Right lobe of liver (tissue), 6 donors: ENCODE measurements around the gene UBXN6. TPM values are rescaled to one million over a fixed set of nuclear protein-coding genes. Genes with fewer than 3 reads are reported as not detected.

Source experiments
- ATAC-seq, 4 donors: fragments of 200-7000 bp; cut with Tn5 transposase; one replicate each; pipeline ENCODE4 v1.9.1; 2020; ENCODE audit warnings: mild to moderate bottlenecking in 4 of 4, moderate library complexity in 4 of 4
- DNase-seq, 3 donors: peaks; one replicate each; pipeline ENCODE4 v3.0.0-alpha.2; 2020
- H3K27ac ChIP-seq, 3 donors: fragments of 200-600 bp; one replicate each; pipeline ENCODE4 v1.8.0; 2022
- H3K27me3 ChIP-seq, 2 donors: fragments of 200-600 bp; one replicate each; pipeline ENCODE4 v1.8.0; 2022
- H3K36me3 ChIP-seq, 4 donors: fragments of 200-600 bp; sonication (generic) in 1 of 4; one replicate each; pipeline versions ENCODE4 v1.5.1 to v1.8.0; 2017 to 2022; ENCODE audit warnings: control low read depth in 1 of 4
- H3K4me1 ChIP-seq, 4 donors: fragments of 200-600 bp; sonication (generic) in 1 of 4; one replicate each; pipeline versions ENCODE4 v1.5.1 to v1.8.0; 2017 to 2022; ENCODE audit warnings: control low read depth in 1 of 4
- H3K4me3 ChIP-seq, 3 donors: fragments of 200-600 bp; one replicate each; pipeline ENCODE4 v1.8.0; 2022
- H3K9me3 ChIP-seq, 4 donors: fragments of 200-600 bp; sonication (generic) in 1 of 4; one replicate each; pipeline versions ENCODE4 v1.5.1 to v1.8.0; 2017 to 2022; ENCODE audit warnings: control low read depth in 1 of 4
- CTCF ChIP-seq, 4 donors: fragments of 200-600 bp in 3 of 4; fragments of 450-650 bp in 1 of 4; IDR thresholded peaks; one replicate each; pipeline versions ENCODE4 v1.5.1 to v1.8.0; 2016 to 2022; ENCODE audit warnings: antibody characterized with exemption in 4 of 4, mild to moderate bottlenecking in 2 of 4
- POLR2A ChIP-seq: fragments of 450-650 bp; IDR thresholded peaks from one replicate; pipeline ENCODE4 v1.6.1; 2017; ENCODE audit warnings: antibody characterized with exemption, mild to moderate bottlenecking
- WGBS: methylation state at CpG from one replicate; pipeline ENCODE4 v1.1.6; 2018; ENCODE audit warnings: low coverage, low lambda C conversion rate; ENCODE audit not compliant: insufficient coverage; ENCODE audit errors: missing lambda C conversion rate; 5-methylcytosine and 5-hydroxymethylcytosine counted together
- intact Hi-C, 2 donors: fragments of 100-400 bp; cut with DNase I; formaldehyde crosslinking; loops; one replicate each; pipeline versions ENCODE4 v1.11.2 to v1.14.1; 2022
- total RNA-seq, 6 experiments: library from RNA; depleted of rRNA in 2 of 6; stranded (reverse); fragments of >200 nt in 2 of 6; fragmentation: NEBNext Ultra II Directional in 3 of 6; extraction: Animal tissue kit (Norgen Biotek cat#: 25700) in 3 of 6; gene quantifications; one replicate each; pipeline versions ENCODE4 v1.1.0 to v1.2.4, GENCODE V29; 2016 to 2023
- donor health status: DM: no; HTN: yes; CAD: no.
- donor health status: DM: no; HTN: no; CAD: no.
- donor health status: DM: no; HTN: no; CAD: no.
- donor health status: DM: no; HTN: yes; CAD: no.
- donor health status: DM: no; HTN: yes; CAD: no.

Gene UBXN6
- total RNA-seq, 6 experiments from 2014 or later = 47.2 to 79.1 (median 58.8) TPM

- peaks cover 0 to 46% (median 1%) of the 10 kb centered on the region in 4 donors for H3K36me3 ChIP-seq
- no peak for ATAC-seq
- WGBS = 94% methylated on average over 11 of the region's 23 CpGs
- no peaks in the 10 kb centered on the region for H3K4me1 ChIP-seq
- TF ChIP-seq CTCF (IDR thresholded peaks at IDR 0.05) = no peak
- no peak for TF ChIP-seq POLR2A
- no peaks in the 10 kb centered on the region for H3K27me3 ChIP-seq
- no peak overlapping the region for H3K27ac ChIP-seq
- no peaks in the 10 kb centered on the region for H3K9me3 ChIP-seq
- DNase-seq = no peak
- H3K4me3 ChIP-seq = no peak overlapping the region
- intact Hi-C loops = loop anchor here in 1 of 2 donors (10.0 kb wide), 1 partner anchor 235 kb away; no protein-coding TSS in a partner anchor
Observed at GRCh38 chr19:4499318-4499717, 41.7 kb upstream of the UBXN6 start.

GRCh38 chr19:4498694-4499093 lies 41.1 kb upstream of the UBXN6 start:
- no peak overlapping the region for H3K27ac ChIP-seq
- H3K27me3 ChIP-seq = no peaks in the 10 kb centered on the region
- no peaks in the 10 kb centered on the region for H3K4me1 ChIP-seq
- intact Hi-C loops = loop anchor here in 1 of 2 donors (10.0 kb wide), 1 partner anchor 234 kb away; no protein-coding TSS in a partner anchor
- no peak for TF ChIP-seq POLR2A
- TF ChIP-seq CTCF (IDR thresholded peaks at IDR 0.05) = no peak
- H3K36me3 ChIP-seq = peaks cover 0 to 48% (median 2%) of the 10 kb centered on the region in 4 donors
- DNase-seq = no peak
- no peak overlapping the region for H3K4me3 ChIP-seq
- ATAC-seq = no peak
- no peaks in the 10 kb centered on the region for H3K9me3 ChIP-seq
- WGBS = 80% methylated on average over 1 of the region's 12 CpGs

GRCh38 chr19:4497770-4498389 lies 40.3 kb upstream of the UBXN6 start:
- H3K27ac ChIP-seq = no peak overlapping the region
- H3K36me3 ChIP-seq = peaks cover 0 to 41% (median 2%) of the 10 kb centered on the region in 4 donors
- DNase-seq (no peak), ATAC-seq (no peak)
- no peaks in the 10 kb centered on the region for H3K27me3 ChIP-seq
- TF ChIP-seq CTCF (IDR thresholded peaks at IDR 0.05) = no peak
- TF ChIP-seq POLR2A = no peak
- 95% methylated on average over 7 of the region's 25 CpGs for WGBS
- no peak overlapping the region for H3K4me3 ChIP-seq
- intact Hi-C loops = loop anchor here in 1 of 2 donors (10.0 kb wide), 1 partner anchor 233 kb away; no protein-coding TSS in a partner anchor
- H3K9me3 ChIP-seq = no peaks in the 10 kb centered on the region
- H3K4me1 ChIP-seq = no peaks in the 10 kb centered on the region

GRCh38 chr19:4496304-4496703 lies 38.7 kb upstream of the UBXN6 start:
- peaks cover 0 to 32% (median 7%) of the 10 kb centered on the region in 4 donors for H3K36me3 ChIP-seq
- no peak for TF ChIP-seq CTCF (IDR thresholded peaks at IDR 0.05)
- no peak for TF ChIP-seq POLR2A
- intact Hi-C loops = loop anchor here in 1 of 2 donors (10.0 kb wide), 1 partner anchor 232 kb away; no protein-coding TSS in a partner anchor

More at GRCh38 chr19:4496304-4496703, 38.7 kb upstream of the UBXN6 start:
- ATAC-seq = no peak
- H3K4me1 ChIP-seq = no peaks in the 10 kb centered on the region
- no peaks in the 10 kb centered on the region for H3K27me3 ChIP-seq
- H3K27ac ChIP-seq = no peak overlapping the region
- H3K9me3 ChIP-seq = no peaks in the 10 kb centered on the region
- no peak overlapping the region for H3K4me3 ChIP-seq
- DNase-seq = no peak
- WGBS = 100% methylated on average over 2 of the region's 18 CpGs
